22Rv1 (cell line): ENCODE measurements around the gene CD5L.

Experiments
- H3K27ac ChIP-seq: fragments of 450-650 bp; 2 replicates; pipeline ENCODE4 v1.5.1; 2017
- ZFX ChIP-seq: fragments of 450-650 bp; IDR thresholded peaks from 2 replicates; pipeline ENCODE4 v1.6.1; 2017; ENCODE audit warnings: antibody characterized with exemption, borderline replicate concordance
- TF ChIP-seq, protein P1 (sequence below): fragments of 450-650 bp; IDR thresholded peaks from 2 replicates; pipeline ENCODE4 v1.5.1; 2017; ENCODE audit warnings: mild to moderate bottlenecking

Gene CD5L

DNA sequence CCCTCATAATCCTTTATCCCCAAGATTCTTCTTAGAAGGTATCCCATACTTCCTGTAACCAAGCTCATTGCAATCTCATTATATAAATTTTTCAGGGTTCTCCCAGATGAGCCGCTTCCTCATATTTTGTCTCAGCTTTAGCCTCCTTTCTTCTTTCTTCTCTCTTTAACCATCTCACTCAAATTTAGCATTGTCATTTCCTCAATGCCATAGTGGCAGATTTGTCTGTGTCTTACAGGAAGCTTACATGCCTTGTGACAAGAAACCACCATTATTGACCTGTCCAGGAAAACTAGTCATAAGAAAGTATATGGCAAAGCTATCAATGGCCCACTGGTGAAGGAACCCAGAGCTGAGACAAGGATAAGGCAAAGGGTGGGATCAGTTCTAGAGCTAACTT lies 58.7 kb downstream of the CD5L start:
- H3K27ac ChIP-seq = no peak overlapping the region
- TF ChIP-seq ZFX = no peak
- TF ChIP-seq, protein P1, sequence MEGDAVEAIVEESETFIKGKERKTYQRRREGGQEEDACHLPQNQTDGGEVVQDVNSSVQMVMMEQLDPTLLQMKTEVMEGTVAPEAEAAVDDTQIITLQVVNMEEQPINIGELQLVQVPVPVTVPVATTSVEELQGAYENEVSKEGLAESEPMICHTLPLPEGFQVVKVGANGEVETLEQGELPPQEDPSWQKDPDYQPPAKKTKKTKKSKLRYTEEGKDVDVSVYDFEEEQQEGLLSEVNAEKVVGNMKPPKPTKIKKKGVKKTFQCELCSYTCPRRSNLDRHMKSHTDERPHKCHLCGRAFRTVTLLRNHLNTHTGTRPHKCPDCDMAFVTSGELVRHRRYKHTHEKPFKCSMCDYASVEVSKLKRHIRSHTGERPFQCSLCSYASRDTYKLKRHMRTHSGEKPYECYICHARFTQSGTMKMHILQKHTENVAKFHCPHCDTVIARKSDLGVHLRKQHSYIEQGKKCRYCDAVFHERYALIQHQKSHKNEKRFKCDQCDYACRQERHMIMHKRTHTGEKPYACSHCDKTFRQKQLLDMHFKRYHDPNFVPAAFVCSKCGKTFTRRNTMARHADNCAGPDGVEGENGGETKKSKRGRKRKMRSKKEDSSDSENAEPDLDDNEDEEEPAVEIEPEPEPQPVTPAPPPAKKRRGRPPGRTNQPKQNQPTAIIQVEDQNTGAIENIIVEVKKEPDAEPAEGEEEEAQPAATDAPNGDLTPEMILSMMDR = no peak

DNA sequence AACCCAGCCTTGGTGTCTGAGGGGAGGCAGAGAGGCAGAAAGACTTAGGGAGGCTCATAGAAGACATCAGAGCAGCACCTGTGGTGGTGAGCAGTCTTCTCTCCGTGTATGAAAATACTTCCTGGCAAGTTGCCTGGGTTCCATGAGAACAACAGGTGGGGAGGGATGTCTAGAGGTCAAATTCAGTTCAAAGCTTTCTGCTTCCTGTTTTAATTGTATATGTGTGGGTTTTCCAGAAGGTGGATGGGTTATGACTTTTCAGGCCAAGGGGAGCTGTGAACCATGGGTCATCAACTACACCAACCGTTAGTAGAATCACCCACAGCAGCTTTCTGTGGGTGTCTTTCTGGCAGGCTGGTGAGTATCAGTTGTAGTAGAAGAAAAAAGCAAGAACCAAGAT lies 60.6 kb downstream of the CD5L start:
- TF ChIP-seq, protein P1 = no peak
- TF ChIP-seq ZFX = no peak
- H3K27ac ChIP-seq = no peak overlapping the region
